Measurements from ENCODE around the gene SLC44A3.

SLC44A3 gene

DNA sequence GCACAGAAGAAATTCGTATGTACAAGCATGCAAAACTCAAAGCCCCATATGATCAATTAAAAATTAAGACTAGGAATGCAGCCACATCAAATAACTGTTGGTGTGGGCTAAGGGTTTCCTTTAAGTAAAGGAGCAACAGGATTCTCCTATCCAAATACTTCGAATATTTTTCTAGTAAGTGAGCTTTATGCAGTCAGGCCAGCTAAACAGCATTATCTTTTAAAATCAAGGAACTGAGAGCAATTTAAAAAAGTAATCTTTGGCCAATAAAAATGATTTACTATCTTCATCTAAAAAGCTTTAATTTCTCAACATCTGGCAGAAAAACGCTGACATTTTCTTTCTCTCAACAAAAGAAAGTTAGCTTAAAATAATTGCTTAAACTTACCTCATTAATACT is 87.0 kb downstream of the SLC44A3 start:
- Histone ChIP-seq H3K36me3 (replicated peaks; ENCODE audit: insufficient read depth, low read length) (no peaks in the 10 kb centered on the region), H3K79me2 (ENCODE audit: low read length) (no peaks in the 10 kb centered on the region), H3K27ac (ENCODE audit: low read length) (no peak overlapping the region)

DNA sequence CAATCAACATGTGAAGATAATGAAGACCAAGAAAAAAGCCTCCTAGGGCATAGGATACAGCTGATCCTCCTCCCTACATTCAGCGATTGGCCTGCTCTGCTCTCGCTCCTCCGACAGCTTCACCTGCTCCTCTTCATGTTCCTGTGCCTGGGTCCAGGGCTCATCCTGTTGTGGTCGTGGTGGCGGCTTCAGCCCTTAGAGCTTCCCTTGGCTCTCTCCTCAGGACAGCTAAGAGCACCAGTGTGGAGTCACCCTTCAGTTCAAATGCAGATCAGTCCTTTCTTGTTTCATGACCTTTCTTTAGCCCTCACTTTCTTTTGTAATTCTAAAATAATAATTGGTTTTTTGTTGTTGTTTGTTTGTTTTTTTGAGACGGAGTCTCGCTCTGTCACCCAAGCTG is 88.0 kb downstream of the SLC44A3 start:
- TF ChIP-seq EZH2 (optimal IDR thresholded peaks at IDR 0.05; ENCODE audit: low read depth, low read length) = no peak
- TF ChIP-seq, protein P1, sequence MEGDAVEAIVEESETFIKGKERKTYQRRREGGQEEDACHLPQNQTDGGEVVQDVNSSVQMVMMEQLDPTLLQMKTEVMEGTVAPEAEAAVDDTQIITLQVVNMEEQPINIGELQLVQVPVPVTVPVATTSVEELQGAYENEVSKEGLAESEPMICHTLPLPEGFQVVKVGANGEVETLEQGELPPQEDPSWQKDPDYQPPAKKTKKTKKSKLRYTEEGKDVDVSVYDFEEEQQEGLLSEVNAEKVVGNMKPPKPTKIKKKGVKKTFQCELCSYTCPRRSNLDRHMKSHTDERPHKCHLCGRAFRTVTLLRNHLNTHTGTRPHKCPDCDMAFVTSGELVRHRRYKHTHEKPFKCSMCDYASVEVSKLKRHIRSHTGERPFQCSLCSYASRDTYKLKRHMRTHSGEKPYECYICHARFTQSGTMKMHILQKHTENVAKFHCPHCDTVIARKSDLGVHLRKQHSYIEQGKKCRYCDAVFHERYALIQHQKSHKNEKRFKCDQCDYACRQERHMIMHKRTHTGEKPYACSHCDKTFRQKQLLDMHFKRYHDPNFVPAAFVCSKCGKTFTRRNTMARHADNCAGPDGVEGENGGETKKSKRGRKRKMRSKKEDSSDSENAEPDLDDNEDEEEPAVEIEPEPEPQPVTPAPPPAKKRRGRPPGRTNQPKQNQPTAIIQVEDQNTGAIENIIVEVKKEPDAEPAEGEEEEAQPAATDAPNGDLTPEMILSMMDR (IDR thresholded peaks at IDR 0.05; ENCODE audit: low read length) = no peak
- no peak for TF ChIP-seq EZH2phosphoT487 (IDR thresholded peaks at IDR 0.05; ENCODE audit: low read length)
- DNase-seq = no peak
- Histone ChIP-seq H3K27ac (ENCODE audit: low read length) (no peak overlapping the region), H3K4me3 (ENCODE audit: low read length) (no peak overlapping the region), H3F3A (ENCODE audit: insufficient read depth, low read length) (no peaks in the 10 kb centered on the region), H3K9me2 (replicated peaks; ENCODE audit: insufficient read depth, low read length) (no peaks in the 10 kb centered on the region), H3K27me3 (replicated peaks; ENCODE audit: insufficient read depth, low read length) (no peaks in the 10 kb centered on the region), H3K79me2 (ENCODE audit: low read length) (no peaks in the 10 kb centered on the region), H4K20me1 (ENCODE audit: insufficient read depth, low read length) (no peaks in the 10 kb centered on the region), H2AFZ (ENCODE audit: low read length) (no peak overlapping the region), H3K4me1 (ENCODE audit: low read length) (no peaks in the 10 kb centered on the region), H3K36me3 (replicated peaks; ENCODE audit: insufficient read depth, low read length) (no peaks in the 10 kb centered on the region), H3K4me2 (ENCODE audit: low read depth, low read length) (no peak overlapping the region), H3K9ac (ENCODE audit: low read length) (no peak overlapping the region), H3K9me3 (replicated peaks; ENCODE audit: insufficient read depth, low read length) (no peaks in the 10 kb centered on the region)

More for the DNA sequence above, 87.0 kb downstream of the SLC44A3 start:
- H3K9me3 ChIP-seq (replicated peaks; ENCODE audit: insufficient read depth, low read length) = no peaks in the 10 kb centered on the region
- H4K20me1 ChIP-seq (ENCODE audit: insufficient read depth, low read length) = no peaks in the 10 kb centered on the region
- no peak overlapping the region for H3K4me2 ChIP-seq (ENCODE audit: low read depth, low read length)
- H3K9me2 ChIP-seq (replicated peaks; ENCODE audit: insufficient read depth, low read length) = no peaks in the 10 kb centered on the region
- H2AFZ ChIP-seq (ENCODE audit: low read length) = no peak overlapping the region
- no peak overlapping the region for H3K4me3 ChIP-seq (ENCODE audit: low read length)
- H3K9ac ChIP-seq (ENCODE audit: low read length) = no peak overlapping the region
- no peaks in the 10 kb centered on the region for H3K4me1 ChIP-seq (ENCODE audit: low read length)
- TF ChIP-seq EZH2 (optimal IDR thresholded peaks at IDR 0.05; ENCODE audit: low read depth, low read length) (no peak), EZH2phosphoT487 (IDR thresholded peaks at IDR 0.05; ENCODE audit: low read length) (no peak)
- TF ChIP-seq, protein P1 (IDR thresholded peaks at IDR 0.05; ENCODE audit: low read length) = no peak
- H3F3A ChIP-seq (ENCODE audit: insufficient read depth, low read length) = no peaks in the 10 kb centered on the region
- H3K27me3 ChIP-seq (replicated peaks; ENCODE audit: insufficient read depth, low read length) = no peaks in the 10 kb centered on the region
- DNase-seq = no peak

DNA sequence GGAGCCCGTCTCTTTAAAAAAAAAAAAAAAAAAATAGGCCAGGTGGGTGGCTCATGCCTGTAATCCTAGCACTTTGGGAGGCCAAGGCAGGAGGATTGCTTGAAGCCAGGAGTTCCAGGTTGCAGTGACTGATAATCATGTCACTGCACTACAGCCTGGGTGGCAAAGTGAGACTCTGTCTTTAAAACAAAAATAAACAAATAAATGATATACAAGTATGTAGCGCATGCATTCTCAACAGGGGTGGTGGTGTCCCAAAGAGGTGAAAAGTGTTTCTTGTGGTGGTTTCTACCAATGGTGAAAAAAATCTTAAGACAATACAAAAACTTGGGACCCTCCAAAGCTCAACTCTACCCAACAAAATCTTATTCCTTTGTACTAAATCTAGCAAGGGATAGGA is 88.8 kb downstream of the SLC44A3 start:
- H3K4me3 ChIP-seq (ENCODE audit: low read length) = no peak overlapping the region
- H3F3A ChIP-seq (ENCODE audit: insufficient read depth, low read length) = no peaks in the 10 kb centered on the region
- H3K27me3 ChIP-seq (replicated peaks; ENCODE audit: insufficient read depth, low read length) = no peaks in the 10 kb centered on the region
- H3K36me3 ChIP-seq (replicated peaks; ENCODE audit: insufficient read depth, low read length) = no peaks in the 10 kb centered on the region
- H3K79me2 ChIP-seq (ENCODE audit: low read length) = no peaks in the 10 kb centered on the region
- no peak overlapping the region for H3K9ac ChIP-seq (ENCODE audit: low read length)
- TF ChIP-seq, protein P1 (IDR thresholded peaks at IDR 0.05; ENCODE audit: low read length) = no peak
- TF ChIP-seq EZH2 (optimal IDR thresholded peaks at IDR 0.05; ENCODE audit: low read depth, low read length) (no peak), EZH2phosphoT487 (IDR thresholded peaks at IDR 0.05; ENCODE audit: low read length) (no peak)
- H3K9me2 ChIP-seq (replicated peaks; ENCODE audit: insufficient read depth, low read length) = no peaks in the 10 kb centered on the region
- no peak overlapping the region for H2AFZ ChIP-seq (ENCODE audit: low read length)
- H3K4me1 ChIP-seq (ENCODE audit: low read length) = no peaks in the 10 kb centered on the region
- DNase-seq = no peak
- H3K4me2 ChIP-seq (ENCODE audit: low read depth, low read length) = no peak overlapping the region
- H4K20me1 ChIP-seq (ENCODE audit: insufficient read depth, low read length) = no peaks in the 10 kb centered on the region
- no peak overlapping the region for H3K27ac ChIP-seq (ENCODE audit: low read length)
- H3K9me3 ChIP-seq (replicated peaks; ENCODE audit: insufficient read depth, low read length) = no peaks in the 10 kb centered on the region
